ENCODE data around the gene TK2. TPM values are rescaled to one million over a fixed set of nuclear protein-coding genes. Genes with fewer than 3 reads are reported as not detected.

The TK2 gene
- total and polyA plus RNA-seq, 7 donors = 9.6 to 32.7 (median 17.6) TPM

DNA sequence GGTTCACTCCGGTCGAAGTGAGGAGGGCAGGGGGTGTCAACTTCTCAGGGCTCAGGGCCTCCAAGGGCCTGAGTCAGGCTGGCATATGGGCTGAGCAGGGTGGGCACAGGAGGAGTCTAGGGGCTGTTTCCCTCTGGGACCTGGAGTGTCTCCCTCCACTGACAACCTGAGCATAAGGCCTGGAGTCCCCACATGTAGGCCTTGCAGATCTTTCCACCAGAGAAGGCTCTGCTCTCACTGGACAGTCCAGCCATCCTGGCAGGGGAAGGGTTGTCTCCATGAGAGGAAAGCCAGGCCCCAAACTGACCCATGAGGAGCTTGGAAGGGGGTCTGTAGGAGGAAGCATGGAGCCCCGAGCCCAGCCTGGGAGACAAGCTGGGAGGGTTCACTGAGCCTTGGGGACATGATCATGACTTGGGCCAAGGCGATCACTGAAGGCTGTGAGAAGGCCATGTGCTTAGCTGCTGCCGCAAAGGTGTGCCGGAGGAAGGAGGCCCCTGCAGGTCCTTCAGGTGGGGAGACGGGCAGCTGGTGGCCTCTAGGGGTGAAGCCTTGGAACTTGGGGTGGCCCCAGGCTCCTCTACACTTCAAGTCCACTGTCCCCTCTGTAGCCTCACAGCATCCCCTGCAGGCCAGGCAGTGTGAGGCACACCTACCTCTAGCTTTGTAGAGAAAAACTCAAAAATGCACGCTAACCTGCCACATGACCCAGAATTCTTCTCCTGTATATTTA is 39.2 kb upstream of the TK2 start:
- Histone ChIP-seq H3K4me3 (no peak overlapping the region), H3K36me3 (no peaks in the 10 kb centered on the region), H3K9me3 (peaks cover 0 to 4% (median 0%) of the 10 kb centered on the region in 4 donors), H3K27me3 (no peaks in the 10 kb centered on the region), H3K4me1 (no peaks in the 10 kb centered on the region), H3K27ac (no peak overlapping the region)
- intact Hi-C loops (cut with DNase I) = no loop called here
- no peak for TF ChIP-seq EP300 (IDR thresholded peaks at IDR 0.05)
- TF ChIP-seq, protein P1, sequence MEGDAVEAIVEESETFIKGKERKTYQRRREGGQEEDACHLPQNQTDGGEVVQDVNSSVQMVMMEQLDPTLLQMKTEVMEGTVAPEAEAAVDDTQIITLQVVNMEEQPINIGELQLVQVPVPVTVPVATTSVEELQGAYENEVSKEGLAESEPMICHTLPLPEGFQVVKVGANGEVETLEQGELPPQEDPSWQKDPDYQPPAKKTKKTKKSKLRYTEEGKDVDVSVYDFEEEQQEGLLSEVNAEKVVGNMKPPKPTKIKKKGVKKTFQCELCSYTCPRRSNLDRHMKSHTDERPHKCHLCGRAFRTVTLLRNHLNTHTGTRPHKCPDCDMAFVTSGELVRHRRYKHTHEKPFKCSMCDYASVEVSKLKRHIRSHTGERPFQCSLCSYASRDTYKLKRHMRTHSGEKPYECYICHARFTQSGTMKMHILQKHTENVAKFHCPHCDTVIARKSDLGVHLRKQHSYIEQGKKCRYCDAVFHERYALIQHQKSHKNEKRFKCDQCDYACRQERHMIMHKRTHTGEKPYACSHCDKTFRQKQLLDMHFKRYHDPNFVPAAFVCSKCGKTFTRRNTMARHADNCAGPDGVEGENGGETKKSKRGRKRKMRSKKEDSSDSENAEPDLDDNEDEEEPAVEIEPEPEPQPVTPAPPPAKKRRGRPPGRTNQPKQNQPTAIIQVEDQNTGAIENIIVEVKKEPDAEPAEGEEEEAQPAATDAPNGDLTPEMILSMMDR (IDR thresholded peaks at IDR 0.05) = peak in 3 of 4 experiments; percentile 14 to 23 (median 15)
- peak; percentile 71 for DNase-seq
- 89 to 92% methylated on average over 8 of the region's 8 CpGs for WGBS, 2 donors

DNA sequence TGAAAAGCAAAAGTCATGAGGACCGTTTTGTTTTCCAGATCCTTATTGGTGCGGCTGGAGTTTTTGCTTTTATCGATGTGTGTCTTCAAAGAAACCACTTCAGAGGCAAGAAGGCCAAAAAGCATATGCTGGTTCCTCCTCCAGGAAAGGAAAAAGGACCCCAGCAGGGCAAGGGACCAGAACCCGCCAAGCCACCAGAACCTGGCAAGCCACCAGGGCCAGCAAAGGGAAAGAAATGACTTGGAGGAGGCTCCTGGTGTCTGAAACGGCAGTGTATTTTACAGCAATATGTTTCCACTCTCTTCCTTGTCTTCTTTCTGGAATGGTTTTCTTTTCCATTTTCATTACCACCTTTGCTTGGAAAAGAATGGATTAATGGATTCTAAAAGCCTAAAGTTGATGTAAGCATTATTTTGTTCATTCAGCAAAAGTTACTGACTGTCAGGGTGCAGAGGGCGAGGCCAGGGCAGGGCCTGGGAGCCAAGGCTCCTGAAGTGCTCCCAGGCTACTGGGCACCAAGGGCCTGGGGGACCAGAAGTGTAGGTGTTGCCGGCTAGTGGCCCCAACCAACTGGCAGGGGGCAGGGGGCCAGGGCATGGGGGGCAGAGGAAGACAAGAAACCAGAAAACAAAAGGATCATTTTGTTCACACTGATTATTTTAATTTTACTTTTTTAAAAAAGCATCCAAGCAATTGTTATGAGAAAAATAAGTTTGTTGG is 38.1 kb upstream of the TK2 start:
- TF ChIP-seq POLR2AphosphoS5 (IDR thresholded peaks at IDR 0.05) = no peak
- TF ChIP-seq EP300 (IDR thresholded peaks at IDR 0.05) = no peak
- no peak for TF ChIP-seq POLR2A (IDR thresholded peaks at IDR 0.05)
- TF ChIP-seq, protein P1 (IDR thresholded peaks at IDR 0.05) = no peak
- peak overlapping the region in 1 of 4 donors; percentile 34 for H3K27ac ChIP-seq
- no peaks in the 10 kb centered on the region for H3K27me3 ChIP-seq
- no peaks in the 10 kb centered on the region for H3K4me1 ChIP-seq
- H3K9me3 ChIP-seq = no peaks in the 10 kb centered on the region
- H3K4me3 ChIP-seq = no peak overlapping the region
- DNase-seq = no peak
- 62 to 82% methylated on average over 7 of the region's 7 CpGs for WGBS, 2 donors
- intact Hi-C loops (cut with DNase I) = no loop called here
- no peaks in the 10 kb centered on the region for H3K36me3 ChIP-seq

DNA sequence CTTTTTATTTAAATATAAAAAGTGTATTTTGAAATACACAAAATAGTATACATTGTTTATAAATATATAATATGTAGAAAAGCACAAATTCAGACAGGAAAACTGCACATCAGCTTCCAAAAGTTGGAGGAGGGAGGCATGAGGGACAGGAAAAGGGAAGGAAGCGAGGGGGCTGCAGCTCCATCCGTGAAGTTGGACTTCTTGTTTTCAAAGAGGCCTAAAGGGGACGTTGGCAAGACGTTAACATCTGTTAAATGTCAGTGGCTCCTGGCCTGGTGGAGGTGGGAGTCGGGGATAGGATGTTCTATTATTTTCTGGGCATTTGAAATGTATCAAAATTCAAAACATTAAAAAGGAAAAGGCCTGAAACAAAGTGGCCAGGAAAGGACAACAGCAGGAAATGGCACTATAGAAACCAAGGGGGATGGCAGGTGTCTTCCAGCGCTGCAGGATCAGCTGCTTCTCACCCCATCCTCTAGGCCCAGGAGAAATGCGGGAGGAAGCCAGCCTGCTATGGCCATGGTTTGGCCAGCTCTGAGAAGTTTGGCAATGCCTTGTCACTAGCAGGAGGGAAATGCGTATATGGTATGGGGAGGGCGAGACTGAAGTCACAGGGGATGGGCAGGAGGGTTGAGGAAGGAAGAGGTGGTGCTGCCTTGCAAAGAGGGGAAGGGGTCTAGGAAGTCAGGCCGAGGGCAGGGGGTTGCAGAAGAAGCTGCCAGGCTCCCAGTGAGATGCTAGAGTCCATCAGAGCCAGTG is 35.7 kb upstream of the TK2 start:
- no peaks in the 10 kb centered on the region for H3K9me3 ChIP-seq
- intact Hi-C loops (cut with DNase I) = no loop called here
- TF ChIP-seq EP300 (IDR thresholded peaks at IDR 0.05) (no peak), POLR2A (IDR thresholded peaks at IDR 0.05) (no peak), POLR2AphosphoS5 (IDR thresholded peaks at IDR 0.05) (no peak)
- TF ChIP-seq, protein P1 (IDR thresholded peaks at IDR 0.05) = no peak
- WGBS, 2 donors = 63 to 87% methylated on average over 10 of the region's 10 CpGs
- no peaks in the 10 kb centered on the region for H3K4me1 ChIP-seq
- no peak for DNase-seq
- no peaks in the 10 kb centered on the region for H3K36me3 ChIP-seq
- no peak overlapping the region for H3K4me3 ChIP-seq
- H3K27me3 ChIP-seq = no peaks in the 10 kb centered on the region
- no peak overlapping the region for H3K27ac ChIP-seq

DNA sequence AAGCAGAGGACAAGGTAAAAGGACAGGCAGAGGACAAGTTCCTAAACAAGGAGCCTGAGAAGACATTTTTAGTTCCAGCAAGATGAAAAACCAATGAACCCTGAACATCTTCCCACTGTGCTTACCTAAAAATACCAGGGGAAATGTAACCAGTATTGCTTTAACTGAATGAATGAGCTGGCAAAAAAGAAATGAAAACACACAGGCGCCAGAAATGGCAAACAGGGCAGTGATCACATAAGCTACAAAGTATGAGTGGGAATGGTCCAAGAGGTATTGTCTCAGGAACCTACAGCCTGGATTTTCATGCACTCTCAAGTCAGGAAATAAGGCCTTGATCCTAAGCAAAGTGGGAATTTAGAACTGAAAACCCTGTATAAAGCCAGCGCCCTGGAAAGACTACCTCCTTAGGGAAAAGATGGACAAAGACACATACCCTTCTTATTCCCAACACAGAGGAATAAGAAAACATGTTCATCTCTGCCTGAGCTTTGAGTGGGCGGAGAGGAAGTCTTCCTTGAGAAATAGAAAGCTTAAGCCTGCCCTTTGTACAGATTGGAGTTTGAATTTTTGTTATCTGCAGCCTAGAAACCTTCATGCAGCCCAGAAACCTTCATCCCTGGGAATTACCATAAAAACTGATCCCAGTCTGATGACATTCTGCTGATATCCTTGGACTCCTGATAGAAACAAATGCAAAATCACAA is 31.5 kb upstream of the TK2 start:
- DNase-seq = no peak
- intact Hi-C loops (cut with DNase I) = no loop called here
- Histone ChIP-seq H3K27ac (no peak overlapping the region), H3K4me1 (peaks cover 0 to 13% (median 12%) of the 10 kb centered on the region in 4 donors), H3K9me3 (no peaks in the 10 kb centered on the region), H3K4me3 (no peak overlapping the region), H3K36me3 (no peaks in the 10 kb centered on the region), H3K27me3 (peaks cover 11 to 33% (median 24%) of the 10 kb centered on the region in 3 donors)
- no peak for TF ChIP-seq POLR2AphosphoS5 (IDR thresholded peaks at IDR 0.05)
- TF ChIP-seq EP300 (IDR thresholded peaks at IDR 0.05) = no peak
- no peak for TF ChIP-seq POLR2A (IDR thresholded peaks at IDR 0.05)
- TF ChIP-seq, protein P1 (IDR thresholded peaks at IDR 0.05) = no peak
- 87 to 88% methylated on average over 3 of the region's 3 CpGs for WGBS, 2 donors
